Transverse colon (tissue), 4 donors: Measurements from ENCODE around the gene SHROOM3. TPM values are rescaled to one million over a fixed set of nuclear protein-coding genes. Genes with fewer than 3 reads are reported as not detected.

ENCODE experiments used
- DNase-seq: peaks from one replicate; pipeline ENCODE4 v3.0.0-alpha.2; 2019
- H3K27ac ChIP-seq, 4 donors: fragments of 200-600 bp; sonication (generic); 2 replicates each; pipeline ENCODE4 v1.5.1; 2016 to 2018; ENCODE audit warnings: inconsistent platforms in 4 of 4
- H3K27me3 ChIP-seq: fragments of 200-600 bp; sonication (generic); 2 replicates; pipeline ENCODE4 v1.5.1; 2017; ENCODE audit warnings: inconsistent platforms
- H3K36me3 ChIP-seq, 4 donors: fragments of 200-600 bp; sonication (generic); 2 replicates each; pipeline ENCODE4 v1.5.1; 2017 to 2019; ENCODE audit warnings: inconsistent platforms in 4 of 4
- H3K4me1 ChIP-seq, 4 donors: fragments of 200-600 bp; sonication (generic); 2 replicates each; pipeline ENCODE4 v1.5.1; 2017 to 2020; ENCODE audit warnings: inconsistent platforms in 4 of 4
- H3K4me3 ChIP-seq, 4 donors: fragments of 200-600 bp; sonication (generic); 1 replicate in 1 of 4; 2 replicates in 3 of 4; pipeline versions ENCODE4 v1.5.1 to v1.6.1; 2017 to 2019; ENCODE audit warnings: inconsistent platforms in 4 of 4
- H3K9me3 ChIP-seq, 2 donors: fragments of 200-600 bp; sonication (generic); 2 replicates each; pipeline ENCODE4 v1.5.1; 2017 to 2019; ENCODE audit warnings: inconsistent platforms in 2 of 2
- EP300 ChIP-seq: sonication (generic); formaldehyde crosslinking; IDR thresholded peaks from one replicate; pipeline ENCODE4 v1.6.1; 2017; ENCODE audit warnings: antibody characterized with exemption, low read depth
- POLR2A ChIP-seq: fragments of 450-650 bp; IDR thresholded peaks from one replicate; pipeline ENCODE4 v1.6.1; 2016; ENCODE audit warnings: antibody characterized with exemption, mild to moderate bottlenecking, moderate library complexity
- POLR2AphosphoS5 ChIP-seq, 3 donors: sonication (generic); formaldehyde crosslinking; IDR thresholded peaks; one replicate each; pipeline ENCODE4 v1.6.1; 2016; ENCODE audit warnings: antibody characterized with exemption in 3 of 3
- WGBS, 2 donors: methylation state at CpG; one replicate each; pipeline ENCODE4 v1.1.5; 2018; ENCODE audit warnings: low coverage in 1 of 2; 5-methylcytosine and 5-hydroxymethylcytosine counted together
- in situ Hi-C, 4 donors: fragments of 200-750 bp; cut with MboI; loops; one replicate each; pipeline versions ENCODE4 v1.15.0 to v1.15.1; 2017; ENCODE audit warnings: low sequenced_read_pairs in 3 of 4, low pct_ligation_motif_present in 1 of 4, low pct_unique_long_range_greater_than_20kb in 1 of 4
- intact Hi-C: fragments of 100-400 bp; cut with DNase I; formaldehyde crosslinking; loops from one replicate; pipeline ENCODE4 v1.15.1; 2023; ENCODE audit warnings: low total_unique reads
- total RNA-seq, 4 donors: library from RNA; depleted of rRNA; stranded (reverse); fragments of >200 nt; gene quantifications; one replicate each; pipeline ENCODE4 v1.1.0, GENCODE V29; 2016
- TF ChIP-seq, protein P1 (sequence below), 5 experiments: fragments of 200-600 bp in 3 of 5; fragments of 450-650 bp in 2 of 5; sonication (generic) in 3 of 5; IDR thresholded peaks; 1 replicate in 2 of 5; 2 replicates in 3 of 5; pipeline ENCODE4 v1.5.1; 2016 to 2017; ENCODE audit warnings: antibody characterized with exemption in 5 of 5, inconsistent platforms in 3 of 5, mild to moderate bottlenecking in 2 of 5, moderate library complexity in 1 of 5

SHROOM3 gene
- total RNA-seq, 4 donors from 2014 or later, result 182 to 456 (median 437) TPM

DNA sequence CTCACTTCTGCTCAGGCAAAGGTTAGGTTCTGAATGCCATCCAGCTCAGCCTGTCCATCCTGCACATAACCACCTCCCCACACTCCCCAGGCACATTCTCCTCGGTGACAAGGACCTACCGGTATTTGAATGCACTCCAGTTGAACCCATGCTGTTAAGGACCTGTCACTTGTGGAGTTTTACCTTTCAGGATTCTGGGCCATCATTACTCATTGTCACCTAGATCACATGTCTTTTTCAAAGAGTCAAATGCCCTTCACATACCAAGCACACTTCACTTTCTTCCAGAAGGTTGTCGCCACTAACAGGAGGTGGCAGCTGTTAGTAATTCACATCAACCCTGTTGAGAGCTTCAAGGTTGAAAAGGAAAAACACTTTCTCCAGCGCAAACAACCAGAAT, 244.7 kb downstream of the SHROOM3 start:
- 94 to 100% methylated on average over 2 to 4 of the region's 4 CpGs for WGBS, 2 donors
- DNase-seq, result no peak
- no peaks in the 10 kb centered on the region for H3K9me3 ChIP-seq
- in situ Hi-C loops (no loop called here), intact Hi-C loops (no loop called here)
- no peak overlapping the region for H3K27ac ChIP-seq
- H3K27me3 ChIP-seq, result no peaks in the 10 kb centered on the region
- no peaks in the 10 kb centered on the region for H3K36me3 ChIP-seq
- H3K4me1 ChIP-seq, result peaks cover 6 to 49% (median 14%) of the 10 kb centered on the region in 4 donors
- TF ChIP-seq EP300 (no peak), POLR2AphosphoS5 (IDR thresholded peaks at IDR 0.05) (no peak), POLR2A (no peak)
- TF ChIP-seq, protein P1, sequence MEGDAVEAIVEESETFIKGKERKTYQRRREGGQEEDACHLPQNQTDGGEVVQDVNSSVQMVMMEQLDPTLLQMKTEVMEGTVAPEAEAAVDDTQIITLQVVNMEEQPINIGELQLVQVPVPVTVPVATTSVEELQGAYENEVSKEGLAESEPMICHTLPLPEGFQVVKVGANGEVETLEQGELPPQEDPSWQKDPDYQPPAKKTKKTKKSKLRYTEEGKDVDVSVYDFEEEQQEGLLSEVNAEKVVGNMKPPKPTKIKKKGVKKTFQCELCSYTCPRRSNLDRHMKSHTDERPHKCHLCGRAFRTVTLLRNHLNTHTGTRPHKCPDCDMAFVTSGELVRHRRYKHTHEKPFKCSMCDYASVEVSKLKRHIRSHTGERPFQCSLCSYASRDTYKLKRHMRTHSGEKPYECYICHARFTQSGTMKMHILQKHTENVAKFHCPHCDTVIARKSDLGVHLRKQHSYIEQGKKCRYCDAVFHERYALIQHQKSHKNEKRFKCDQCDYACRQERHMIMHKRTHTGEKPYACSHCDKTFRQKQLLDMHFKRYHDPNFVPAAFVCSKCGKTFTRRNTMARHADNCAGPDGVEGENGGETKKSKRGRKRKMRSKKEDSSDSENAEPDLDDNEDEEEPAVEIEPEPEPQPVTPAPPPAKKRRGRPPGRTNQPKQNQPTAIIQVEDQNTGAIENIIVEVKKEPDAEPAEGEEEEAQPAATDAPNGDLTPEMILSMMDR (IDR thresholded peaks at IDR 0.05), result no peak
- no peak overlapping the region for H3K4me3 ChIP-seq

DNA sequence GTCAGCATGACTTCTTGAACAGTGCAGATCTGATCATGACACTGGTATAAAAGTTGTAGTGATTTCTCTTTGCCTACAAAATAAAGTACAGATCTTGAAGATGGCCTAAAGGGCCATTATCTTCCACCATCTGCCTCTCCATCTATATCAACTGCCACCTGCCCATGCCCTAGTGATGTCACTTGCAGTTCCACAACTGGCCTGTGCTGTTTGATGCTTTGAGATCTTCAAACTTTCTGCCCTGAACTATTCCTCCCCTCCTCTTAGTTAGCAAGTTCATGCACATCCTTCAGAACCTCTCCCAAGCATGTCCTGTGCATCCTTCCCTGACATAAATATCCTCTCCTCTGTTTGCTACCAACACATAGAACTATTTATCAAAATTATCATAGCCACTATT, 245.9 kb downstream of the SHROOM3 start:
- DNase-seq, result no peak
- no peaks in the 10 kb centered on the region for H3K9me3 ChIP-seq
- TF ChIP-seq, protein P1 (IDR thresholded peaks at IDR 0.05), result peak in 2 of 5 experiments; percentile 3 to 24
- no peak for TF ChIP-seq POLR2A
- no peak overlapping the region for H3K27ac ChIP-seq
- peaks cover 0 to 37% (median 11%) of the 10 kb centered on the region in 4 donors for H3K4me1 ChIP-seq
- in situ Hi-C loops, result no loop called here
- H3K4me3 ChIP-seq, result no peak overlapping the region
- no peaks in the 10 kb centered on the region for H3K36me3 ChIP-seq
- intact Hi-C loops, result no loop called here
- H3K27me3 ChIP-seq, result no peaks in the 10 kb centered on the region

DNA sequence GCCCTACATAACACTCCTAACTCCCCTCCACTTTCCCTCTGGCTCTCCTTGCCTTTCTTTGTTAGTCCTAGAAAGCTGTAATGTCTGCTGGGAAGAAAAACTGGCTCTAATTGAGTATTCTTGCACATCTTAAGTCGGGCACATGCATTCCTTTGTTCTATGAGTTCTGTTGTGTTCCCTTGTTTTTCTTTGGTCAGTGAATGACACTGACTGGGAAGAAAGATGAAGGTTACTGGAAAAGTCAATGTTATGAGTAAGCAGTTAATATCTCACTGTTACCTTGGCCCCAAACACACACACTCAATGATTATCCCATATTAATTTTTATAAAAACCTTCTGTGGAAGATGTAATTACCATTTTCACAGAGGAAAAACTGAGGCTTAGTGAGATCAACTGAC, 247.0 kb downstream of the SHROOM3 start:
- DNase-seq, result no peak
- no peak for TF ChIP-seq POLR2A
- TF ChIP-seq, protein P1 (IDR thresholded peaks at IDR 0.05), result no peak
- TF ChIP-seq EP300, result no peak
- TF ChIP-seq POLR2AphosphoS5 (IDR thresholded peaks at IDR 0.05), result no peak
- H3K4me1 ChIP-seq, result peaks cover 0 to 36% (median 11%) of the 10 kb centered on the region in 4 donors
- in situ Hi-C loops (no loop called here), intact Hi-C loops (no loop called here)
- no peak overlapping the region for H3K4me3 ChIP-seq
- peak overlapping the region; percentile 67 to 79 (median 78) for H3K27ac ChIP-seq
- H3K9me3 ChIP-seq, result no peaks in the 10 kb centered on the region
- no peaks in the 10 kb centered on the region for H3K36me3 ChIP-seq
- WGBS, 2 donors, result 63 to 73% methylated on average over 1 of the region's 1 CpG
- no peaks in the 10 kb centered on the region for H3K27me3 ChIP-seq

DNA sequence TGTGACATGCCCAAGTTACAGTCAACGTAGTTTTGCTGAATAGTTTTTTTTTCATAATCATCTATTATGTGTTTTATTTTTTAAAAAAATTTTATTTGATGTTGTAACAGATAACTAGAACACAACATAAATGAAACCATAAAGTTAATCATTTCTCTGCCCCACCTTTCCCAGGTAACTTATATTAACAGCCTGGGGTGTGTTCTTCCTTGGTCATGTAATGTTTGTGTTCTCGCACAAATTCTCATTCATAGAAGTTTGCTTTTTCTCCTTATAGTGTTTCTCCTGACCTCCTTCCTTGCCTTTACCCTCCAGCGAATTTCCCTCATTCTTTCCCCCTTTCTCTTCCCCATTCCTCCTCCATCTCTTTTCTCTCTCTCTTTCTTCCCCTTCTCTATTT, 248.1 kb downstream of the SHROOM3 start:
- no peak for DNase-seq
- in situ Hi-C loops, result no loop called here
- Histone ChIP-seq H3K27ac (peak overlapping the region; percentile 67 to 79 (median 78)), H3K4me3 (peak overlapping the region in 1 of 4 donors; percentile 8), H3K9me3 (no peaks in the 10 kb centered on the region), H3K36me3 (no peaks in the 10 kb centered on the region), H3K27me3 (no peaks in the 10 kb centered on the region), H3K4me1 (peaks cover 6 to 34% (median 14%) of the 10 kb centered on the region in 4 donors)
- WGBS, 2 donors, result 33 to 53% methylated on average over 3 of the region's 3 CpGs
- TF ChIP-seq POLR2A (peak; percentile 50), POLR2AphosphoS5 (IDR thresholded peaks at IDR 0.05) (peak; percentile 16 to 69 (median 47)), EP300 (no peak)
- TF ChIP-seq, protein P1 (IDR thresholded peaks at IDR 0.05), result no peak
- intact Hi-C loops, result no loop called here
